Measurements from ENCODE around the gene INSM1.

DNA sequence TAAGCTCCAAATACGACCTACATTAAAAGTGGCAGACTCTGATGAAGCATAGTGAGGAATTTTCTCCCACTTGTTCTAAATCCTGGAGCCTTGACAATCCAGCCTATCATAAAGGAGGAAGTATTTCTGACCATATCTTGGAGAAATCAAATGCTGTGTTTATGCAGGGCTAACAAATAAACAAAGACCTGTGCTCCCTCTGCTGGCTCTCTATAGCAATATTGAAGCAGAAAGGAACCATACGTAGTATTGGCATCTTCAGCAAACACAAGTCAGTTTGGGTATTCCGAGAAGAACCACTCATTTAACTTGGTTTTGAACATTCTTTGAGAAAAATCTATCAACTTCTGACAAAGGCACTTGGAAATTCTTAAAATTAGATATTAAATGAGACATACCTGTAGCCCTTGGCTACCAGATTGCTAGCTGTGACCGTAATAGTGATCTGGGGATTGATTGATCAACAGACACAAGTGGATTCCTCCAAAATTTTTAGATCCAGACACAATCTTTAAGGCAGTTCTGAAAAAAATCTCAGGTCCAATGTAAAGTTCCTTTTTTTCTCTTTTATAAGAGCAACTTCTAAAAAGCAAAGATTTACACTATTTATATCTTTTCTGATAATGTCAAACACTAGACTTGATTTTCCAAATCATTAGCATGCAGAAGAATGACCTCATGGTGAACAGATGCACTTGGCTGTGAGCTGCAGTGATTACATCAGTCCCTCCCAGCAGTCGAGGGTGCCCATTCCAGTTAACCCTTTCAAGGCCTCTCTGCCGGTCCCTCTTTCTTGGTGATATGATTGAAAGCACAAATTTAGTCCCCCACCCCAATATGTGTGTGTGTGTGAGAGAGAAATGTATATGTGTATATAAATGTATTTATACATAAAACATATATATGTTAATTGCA, 40.2 kb downstream of the INSM1 start:
- TF ChIP-seq, protein P1, sequence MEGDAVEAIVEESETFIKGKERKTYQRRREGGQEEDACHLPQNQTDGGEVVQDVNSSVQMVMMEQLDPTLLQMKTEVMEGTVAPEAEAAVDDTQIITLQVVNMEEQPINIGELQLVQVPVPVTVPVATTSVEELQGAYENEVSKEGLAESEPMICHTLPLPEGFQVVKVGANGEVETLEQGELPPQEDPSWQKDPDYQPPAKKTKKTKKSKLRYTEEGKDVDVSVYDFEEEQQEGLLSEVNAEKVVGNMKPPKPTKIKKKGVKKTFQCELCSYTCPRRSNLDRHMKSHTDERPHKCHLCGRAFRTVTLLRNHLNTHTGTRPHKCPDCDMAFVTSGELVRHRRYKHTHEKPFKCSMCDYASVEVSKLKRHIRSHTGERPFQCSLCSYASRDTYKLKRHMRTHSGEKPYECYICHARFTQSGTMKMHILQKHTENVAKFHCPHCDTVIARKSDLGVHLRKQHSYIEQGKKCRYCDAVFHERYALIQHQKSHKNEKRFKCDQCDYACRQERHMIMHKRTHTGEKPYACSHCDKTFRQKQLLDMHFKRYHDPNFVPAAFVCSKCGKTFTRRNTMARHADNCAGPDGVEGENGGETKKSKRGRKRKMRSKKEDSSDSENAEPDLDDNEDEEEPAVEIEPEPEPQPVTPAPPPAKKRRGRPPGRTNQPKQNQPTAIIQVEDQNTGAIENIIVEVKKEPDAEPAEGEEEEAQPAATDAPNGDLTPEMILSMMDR (IDR thresholded peaks at IDR 0.05): peak in 2 of 6 experiments; percentile 13 to 21
- TF ChIP-seq POLR2A (IDR thresholded peaks at IDR 0.05): no peak
